HepG2 (cell line): Measurements from ENCODE around the gene THRSP. TPM values are rescaled to one million over a fixed set of nuclear protein-coding genes. Genes with fewer than 3 reads are reported as not detected.

Source experiments
- ADNP ChIP-seq: sonication (generic); formaldehyde crosslinking; IDR thresholded peaks from 2 replicates; pipeline ENCODE4 v1.4.0; 2020; ENCODE audit warnings: missing genetic modification reagents
- ATF3 ChIP-seq: sonication (generic); formaldehyde crosslinking; IDR thresholded peaks from 2 replicates; pipeline ENCODE4 v1.4.0; 2020; ENCODE audit warnings: missing genetic modification reagents
- CEBPZ ChIP-seq: IDR thresholded peaks from 2 replicates; pipeline ENCODE4 v1.6.1; 2012; ENCODE audit warnings: low read length, improper control_type of control experiment
- MEF2D ChIP-seq: sonication (generic); formaldehyde crosslinking; IDR thresholded peaks from 2 replicates; pipeline ENCODE4 v1.5.1; 2020; ENCODE audit warnings: mild to moderate bottlenecking, missing genetic modification reagents
- MLXIP ChIP-seq: sonication (generic); formaldehyde crosslinking; IDR thresholded peaks from 2 replicates; pipeline ENCODE4 v1.9.0; 2021; ENCODE audit warnings: missing genetic modification reagents, borderline replicate concordance
- NR2C2 ChIP-seq: sonication (generic); formaldehyde crosslinking; IDR thresholded peaks from 2 replicates; pipeline ENCODE4 v1.4.0; 2020; ENCODE audit warnings: missing genetic modification reagents, mild to moderate bottlenecking, moderate library complexity, borderline replicate concordance
- POGK ChIP-seq: sonication (generic); formaldehyde crosslinking; conservative IDR thresholded peaks from 2 replicates; pipeline ENCODE4 v1.8.0; 2022; ENCODE audit warnings: mild to moderate bottlenecking, moderate library complexity, missing genetic modification reagents
- POGZ ChIP-seq: sonication (generic); formaldehyde crosslinking; IDR thresholded peaks from 2 replicates; pipeline ENCODE4 v1.4.0; 2020; ENCODE audit warnings: mild to moderate bottlenecking, missing genetic modification reagents
- TBP ChIP-seq: sonication (generic); formaldehyde crosslinking; IDR thresholded peaks from 2 replicates; pipeline ENCODE4 v1.5.0; 2020; ENCODE audit warnings: missing genetic modification reagents
- ZBTB7B ChIP-seq: sonication (generic); formaldehyde crosslinking; IDR thresholded peaks from 2 replicates; pipeline ENCODE4 v1.4.0; 2020; ENCODE audit warnings: missing genetic modification reagents
- ZNF260 ChIP-seq: sonication (generic); formaldehyde crosslinking; IDR thresholded peaks from 2 replicates; pipeline ENCODE4 v1.4.0; 2020; ENCODE audit warnings: missing genetic modification reagents, low read depth, mild to moderate bottlenecking, borderline replicate concordance
- ZNF44 ChIP-seq: sonication (generic); formaldehyde crosslinking; IDR thresholded peaks from 2 replicates; pipeline ENCODE4 v1.5.1; 2020; ENCODE audit warnings: mild to moderate bottlenecking, missing genetic modification reagents
- ZNF709 ChIP-seq: sonication (generic); formaldehyde crosslinking; IDR thresholded peaks from 2 replicates; pipeline ENCODE4 v1.5.0; 2020; ENCODE audit warnings: mild to moderate bottlenecking, missing genetic modification reagents
- ZNF724P ChIP-seq: sonication (generic); formaldehyde crosslinking; IDR thresholded peaks from 2 replicates; pipeline ENCODE4 v1.8.0; 2022; ENCODE audit warnings: missing genetic modification reagents, borderline replicate concordance
- ZNF747 ChIP-seq: sonication (generic); formaldehyde crosslinking; IDR thresholded peaks from 2 replicates; pipeline ENCODE4 v1.8.1; 2023; ENCODE audit warnings: missing genetic modification reagents, mild to moderate bottlenecking, borderline replicate concordance
- ZNF75D ChIP-seq: sonication (generic); formaldehyde crosslinking; IDR thresholded peaks from 2 replicates; pipeline ENCODE4 v1.8.1; 2023; ENCODE audit warnings: missing genetic modification reagents, mild to moderate bottlenecking, borderline replicate concordance
- ZNF770 ChIP-seq: sonication (generic); formaldehyde crosslinking; IDR thresholded peaks from 2 replicates; pipeline ENCODE4 v1.5.0; 2020; ENCODE audit warnings: mild to moderate bottlenecking, missing genetic modification reagents
- ZNF776 ChIP-seq: sonication (generic); formaldehyde crosslinking; IDR thresholded peaks from 2 replicates; pipeline ENCODE4 v1.4.0; 2020; ENCODE audit warnings: mild to moderate bottlenecking, missing genetic modification reagents
- polyA plus RNA-seq, 8 experiments: library from polyadenylated mRNA; depleted of rRNA in 3 of 8; stranded (reverse) in 7 of 8; unstranded in 1 of 8; fragments of >200 nt; fragmentation: Illumina TruSeq in 4 of 8; extraction: Trizol in 4 of 8; gene quantifications; 2 replicates each; pipeline versions ENCODE4 v1.2.1 to v1.2.3, GENCODE V29; 2011 to 2016; ENCODE audit warnings: low read depth in 4 of 8, missing spikeins in 1 of 8, mixed read lengths in 1 of 8; ENCODE audit not compliant: insufficient read depth in 1 of 8
- total RNA-seq, 5 experiments: library from RNA; depleted of rRNA; stranded (reverse); fragments of >200 nt; fragmentation: Illumina TruSeq; extraction: Trizol; gene quantifications; 2 replicates each; pipeline ENCODE4 v1.2.3, GENCODE V29; 2016; ENCODE audit warnings: low read depth in 1 of 5

THRSP gene
- total and polyA plus RNA-seq, 2 of the 13 experiments (the other 11 are each of a cell fraction or from before 2014, with no cell fraction given): 0.13 to 0.58 TPM

- TF ChIP-seq ZNF770 (CRISPR knock-in tag) (no peak; the same call in 1 of the 2 replicates), TBP (CRISPR knock-in tag) (no peak), ZNF776 (no peak), NR2C2 (no peak), ZNF44 (CRISPR knock-in tag) (no peak), ZNF747 (CRISPR knock-in tag) (no peak), ATF3 (CRISPR knock-in tag) (no peak), POGK (CRISPR knock-in tag) (no peak), ZBTB7B (CRISPR knock-in tag) (peak; percentile 69), POGZ (CRISPR knock-in tag) (peak; percentile 38; the same call in 1 of the 2 replicates), MEF2D (CRISPR knock-in tag) (0 out of 2 replicates have a peak, but pooled peaks have one; percentile 16), ZNF724P (CRISPR knock-in tag) (0 out of 2 replicates have a peak, but pooled peaks have one; percentile 18), ZNF709 (CRISPR knock-in tag) (no peak), CEBPZ (no peak), MLXIP (CRISPR knock-in tag) (no peak), ZNF260 (CRISPR knock-in tag) (no peak), ADNP (CRISPR knock-in tag) (no peak), ZNF75D (CRISPR knock-in tag) (no peak)
Observed at GRCh38 chr11:78039919-78040671, 23.6 kb upstream of the THRSP start (continued).
